Activated CD4-positive, alpha-beta T cell treated with anti-CD3 and anti-CD28 coated beads for 48 hours (primary cell): Measurements from ENCODE around the gene PRCC.

Experiments used
- DNase-seq: peaks from one replicate; pipeline ENCODE4 v3.0.0-alpha.2; 2020

PRCC gene

GRCh38 chr1:156801409-156802121 lies 34.2 kb downstream of the PRCC start:
- no peak for DNase-seq

DNA sequence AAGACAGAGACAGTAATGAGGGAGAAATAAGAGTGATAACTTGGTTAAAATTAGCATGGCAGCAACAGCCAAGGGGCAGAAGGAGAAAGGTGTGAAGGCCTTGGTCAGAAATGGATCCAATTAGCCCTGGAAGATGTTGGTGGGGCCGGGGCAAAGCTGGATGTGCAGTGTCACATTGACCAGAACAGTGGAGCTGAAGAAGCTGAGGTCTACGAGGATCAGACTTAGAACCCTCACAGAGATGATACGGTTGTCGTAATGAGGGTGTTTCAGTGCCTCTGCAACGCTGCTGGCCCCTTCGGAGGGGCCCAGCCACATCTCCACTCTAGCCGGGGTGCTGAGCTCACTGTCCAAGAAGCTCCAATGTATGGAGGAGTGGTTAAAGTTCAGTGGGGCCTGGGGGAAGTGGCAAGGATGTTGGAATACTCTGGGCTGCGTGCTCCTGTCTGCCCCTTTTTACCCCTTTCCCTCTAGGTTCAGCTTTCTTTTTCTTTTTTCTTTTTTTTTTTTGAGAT lies 35.1 kb downstream of the PRCC start:
- no peak for DNase-seq

- DNase-seq = no peak
Measured at GRCh38 chr1:156803086-156803851, 35.9 kb downstream of the PRCC start.

GRCh38 chr1:156804026-156804425 lies 36.7 kb downstream of the PRCC start:
- no peak for DNase-seq

- no peak for DNase-seq
Measured at GRCh38 chr1:156804572-156805243, 37.4 kb downstream of the PRCC start.

- DNase-seq = no peak
Measured at GRCh38 chr1:156805766-156806511, 38.6 kb downstream of the PRCC start.

DNA sequence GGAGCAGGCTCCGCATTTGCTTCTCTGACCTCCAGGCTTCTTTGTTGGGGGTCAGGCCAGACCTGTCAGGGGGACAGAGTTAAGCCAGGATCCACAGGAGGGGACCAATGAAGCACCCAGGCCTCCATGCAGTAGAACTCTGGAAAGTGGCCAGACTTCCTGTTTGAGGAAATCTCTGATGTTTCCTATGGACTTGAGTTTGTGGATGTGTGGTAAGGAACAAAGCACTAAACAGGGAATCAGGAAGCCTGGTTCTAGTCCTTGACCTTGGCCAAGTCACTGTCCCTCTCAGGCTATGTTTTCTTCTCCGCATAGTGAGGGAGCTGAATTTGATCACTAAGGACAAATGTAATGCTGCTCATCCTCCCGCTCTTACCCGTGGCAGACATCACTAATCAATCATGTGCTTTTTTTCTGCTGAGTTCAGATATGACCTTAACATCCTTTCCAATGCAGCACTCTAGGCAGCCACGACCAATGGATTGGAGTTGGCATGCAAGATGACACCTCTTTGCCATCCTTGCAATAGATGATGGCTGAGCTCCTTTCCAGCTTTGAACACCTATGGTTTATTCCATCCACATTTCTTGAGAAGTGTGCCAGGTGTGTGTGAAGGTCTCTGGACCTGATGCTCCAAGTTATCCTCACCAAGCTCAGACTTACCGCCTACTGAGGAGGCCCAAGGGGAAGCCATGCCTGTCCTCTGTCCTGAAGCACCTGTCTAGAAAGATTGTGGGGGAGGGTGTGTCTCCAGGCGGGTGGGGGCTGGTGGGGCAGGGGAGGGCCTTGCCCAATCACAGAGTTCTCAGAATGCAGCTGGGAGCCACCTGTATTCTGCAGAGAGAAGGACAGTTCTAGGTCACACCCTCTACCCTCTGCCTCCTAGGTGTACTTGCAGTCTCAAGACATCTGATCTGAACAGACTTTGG lies 39.4 kb downstream of the PRCC start:
- DNase-seq = no peak

DNA sequence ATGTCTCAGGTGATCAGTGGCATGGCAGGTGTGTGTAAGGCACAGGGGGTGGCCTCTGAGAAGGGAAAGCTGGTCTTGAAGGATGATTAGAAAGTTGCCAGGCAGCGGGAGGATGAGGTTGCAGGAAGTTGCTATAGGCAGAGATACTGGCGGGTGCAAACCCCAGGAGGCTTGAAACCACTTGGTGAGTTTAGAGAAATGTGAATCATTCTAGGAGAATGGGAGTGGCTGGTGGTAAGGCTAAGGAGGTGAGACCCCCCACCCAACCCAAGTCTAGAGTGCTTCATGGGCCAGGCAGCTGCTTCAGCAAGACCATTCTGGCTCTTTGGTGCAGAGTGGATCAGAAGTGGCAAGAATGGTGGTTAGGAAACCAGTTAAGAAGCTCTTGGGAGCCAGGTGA lies 40.3 kb downstream of the PRCC start:
- peak; percentile 43 for DNase-seq

- DNase-seq = no peak
Measured at GRCh38 chr1:156808186-156809030, 41.1 kb downstream of the PRCC start.

GRCh38 chr1:156809281-156809680 lies 41.9 kb downstream of the PRCC start:
- no peak for DNase-seq

DNA sequence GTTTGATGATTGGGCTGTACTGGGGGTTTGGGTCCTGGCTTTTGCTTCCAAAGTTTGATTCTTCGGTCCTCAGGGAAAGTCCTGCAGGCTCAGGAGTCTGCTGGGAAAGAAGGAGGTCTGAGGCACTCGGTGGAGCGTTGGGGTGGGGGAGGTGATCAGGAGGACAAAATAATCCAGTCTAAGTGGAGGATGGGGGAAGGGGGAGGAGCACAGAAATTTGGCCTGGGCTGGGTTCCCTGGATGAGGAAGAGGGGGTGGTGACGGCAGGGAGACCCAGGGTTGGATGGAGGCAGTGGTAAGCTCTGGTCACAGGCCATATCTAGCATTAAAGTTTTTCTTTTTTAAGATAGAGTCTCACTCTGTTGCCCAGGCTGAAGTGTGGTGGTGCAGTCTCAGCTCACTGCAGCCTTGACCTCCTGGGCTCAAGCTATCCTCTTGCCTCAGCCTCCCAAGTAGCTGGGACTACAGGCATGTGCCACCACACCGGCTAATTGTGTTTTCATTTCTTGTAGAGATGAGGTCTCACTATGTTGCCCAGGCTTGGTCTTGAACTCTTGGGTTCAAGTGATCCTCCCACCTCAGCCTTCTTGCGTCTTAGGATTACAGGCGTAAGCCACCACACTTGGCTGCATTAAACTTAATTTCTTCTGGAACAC lies 42.5 kb downstream of the PRCC start:
- no peak for DNase-seq

DNA sequence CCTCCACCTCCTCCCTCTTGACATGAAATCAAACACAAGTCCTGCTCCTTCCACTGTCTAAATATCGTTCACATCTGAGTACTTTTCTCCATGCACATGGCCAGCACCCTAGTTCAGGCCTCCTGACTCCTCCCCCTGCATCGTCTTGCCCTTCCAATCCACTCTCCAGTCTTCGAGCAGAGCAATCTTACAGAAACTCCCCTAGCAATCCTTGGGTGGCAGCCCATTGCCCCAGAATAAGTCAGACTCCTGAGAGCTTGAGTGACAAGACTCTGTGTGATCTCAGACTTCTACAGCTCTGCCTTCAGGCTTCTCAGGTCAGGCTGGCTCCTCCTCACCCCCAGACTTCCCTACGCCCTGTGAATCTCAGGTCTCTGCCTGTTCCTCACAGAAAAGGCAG lies 43.8 kb downstream of the PRCC start:
- DNase-seq = no peak

DNA sequence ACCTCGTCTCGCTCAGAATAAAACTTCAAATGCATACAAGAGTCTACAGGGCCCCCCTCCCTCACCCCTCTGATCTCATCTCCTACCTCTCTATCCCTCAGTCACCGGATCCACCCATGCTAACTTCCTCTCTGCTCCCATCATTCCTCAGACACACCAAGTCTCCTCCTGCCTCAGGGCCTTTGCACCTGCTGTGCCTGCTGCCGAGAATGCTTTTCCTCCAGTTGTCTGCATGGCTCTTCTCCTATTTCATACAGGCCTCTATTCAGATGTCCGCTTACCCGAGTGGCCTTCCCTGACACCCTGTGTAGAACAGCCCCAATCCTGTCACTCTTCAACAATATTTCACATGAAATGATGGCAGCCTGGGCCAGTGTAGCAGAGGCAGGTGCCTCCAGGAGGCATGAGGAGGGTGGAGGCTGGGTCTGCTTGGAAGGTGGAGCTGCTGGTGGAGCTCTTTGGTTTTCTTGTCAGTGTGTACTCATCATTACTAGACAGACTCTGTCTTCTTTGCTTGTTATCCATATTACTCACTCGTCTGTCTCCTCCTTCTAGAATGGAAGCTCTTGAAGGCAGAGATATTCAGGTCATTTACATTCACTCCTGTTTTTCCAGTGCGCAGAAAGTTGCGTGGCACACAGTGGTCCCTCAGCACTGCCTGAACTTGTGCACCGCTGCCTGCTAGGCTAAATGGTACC lies 45.1 kb downstream of the PRCC start:
- no peak for DNase-seq

DNA sequence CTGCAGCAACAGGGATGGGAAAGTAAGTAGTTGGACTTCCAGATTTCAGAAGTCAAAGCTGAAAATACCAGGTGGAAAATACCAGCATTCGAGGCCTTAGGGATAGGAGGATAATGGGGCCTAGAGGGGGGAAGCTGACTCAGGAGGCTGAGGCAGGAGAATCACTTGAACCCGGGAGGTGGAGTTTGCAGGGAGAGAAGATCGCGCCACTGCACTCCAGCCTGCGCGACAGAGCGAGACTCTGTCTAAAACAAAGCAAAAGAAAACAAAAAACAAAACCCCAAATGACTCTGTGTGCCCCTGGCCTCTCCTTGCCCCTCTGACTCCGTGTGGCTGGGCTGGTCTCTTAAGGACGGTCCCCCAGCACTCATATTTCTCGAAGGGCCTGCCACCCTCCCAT lies 46.0 kb downstream of the PRCC start:
- DNase-seq = no peak

DNA sequence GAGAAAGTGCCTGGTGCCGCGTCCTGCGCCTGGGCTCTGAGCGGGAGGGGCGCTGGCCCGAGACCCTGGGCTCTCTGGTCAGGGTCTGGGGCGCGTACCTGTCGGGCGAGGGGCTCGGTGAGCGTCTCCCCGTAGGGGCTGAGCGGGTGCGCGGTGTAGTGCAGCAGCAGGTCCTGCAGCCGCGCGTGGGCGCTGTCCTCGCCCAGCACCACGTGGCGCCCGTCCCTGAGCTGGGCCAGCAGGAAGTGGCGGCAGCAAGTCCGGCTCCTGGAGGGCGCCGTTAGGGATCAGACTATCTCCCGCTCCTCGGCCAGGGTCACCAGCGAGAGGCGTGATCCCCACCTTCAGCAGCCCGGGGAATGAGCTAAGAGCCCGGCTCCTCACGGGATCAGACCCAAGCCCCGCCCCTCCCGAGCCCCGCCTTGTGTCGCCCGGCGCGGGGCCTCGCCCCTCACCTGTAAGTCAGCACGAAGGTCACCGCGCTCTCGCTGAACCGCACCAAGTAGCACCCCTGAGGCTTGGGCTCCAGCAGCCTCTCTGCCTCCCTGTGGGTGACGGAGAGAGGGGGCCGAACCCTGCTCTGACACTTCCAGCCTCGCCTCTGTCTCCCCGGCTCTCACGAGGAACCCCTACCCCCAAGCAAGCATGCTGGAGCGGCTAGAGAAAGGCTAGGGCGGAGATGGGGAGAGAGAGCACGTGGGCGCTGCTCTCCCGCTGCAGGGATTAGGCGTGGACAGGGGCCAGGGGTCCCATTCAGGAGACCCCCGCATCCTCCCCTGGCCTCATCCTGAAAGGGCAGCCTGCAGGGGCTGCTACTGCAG lies 46.6 kb downstream of the PRCC start:
- peak; percentile 84 for DNase-seq

- peak; percentile 63 for DNase-seq
Measured at GRCh38 chr1:156814571-156815260, 47.4 kb downstream of the PRCC start.

- no peak for DNase-seq
Measured at GRCh38 chr1:156815307-156815826, 48.0 kb downstream of the PRCC start.

- DNase-seq = no peak
Measured at GRCh38 chr1:156815961-156816422, 48.7 kb downstream of the PRCC start.
